ENCODE data around the gene ZNF827.

The ZNF827 gene

DNA sequence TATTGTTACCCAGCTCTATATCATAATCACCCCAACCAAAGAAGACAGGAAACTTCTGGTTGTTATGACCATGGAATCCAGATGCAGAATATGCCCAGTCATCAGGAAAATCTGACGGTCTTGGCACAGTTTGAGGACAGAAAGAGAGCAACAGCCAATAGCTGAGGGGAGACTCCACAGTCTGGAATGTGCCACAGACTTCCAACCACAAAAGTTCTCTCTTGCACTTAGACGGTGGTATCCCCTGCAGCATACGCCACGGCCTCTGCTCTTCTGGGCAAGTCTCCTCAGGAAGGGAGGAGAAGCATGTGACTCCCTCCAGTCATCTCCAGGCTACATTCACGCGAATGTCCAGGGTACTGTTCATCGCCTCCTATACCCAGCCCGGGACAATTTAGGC is 18.4 kb downstream of the ZNF827 start:
- H3K9me3 ChIP-seq (ENCODE audit: severe bottlenecking) = no peaks in the 10 kb centered on the region
- no peak overlapping the region for H3K4me3 ChIP-seq (ENCODE audit: low read depth, low read length)
- TF ChIP-seq CTCF (IDR thresholded peaks at IDR 0.05; ENCODE audit: low read depth, low read length) = no peak
- no peaks in the 10 kb centered on the region for H3K36me3 ChIP-seq
- no peak overlapping the region for H3K27ac ChIP-seq
- H3K27me3 ChIP-seq (ENCODE audit: insufficient read depth, low read depth, severe bottlenecking) = no peaks in the 10 kb centered on the region
- DNase-seq = no peak

DNA sequence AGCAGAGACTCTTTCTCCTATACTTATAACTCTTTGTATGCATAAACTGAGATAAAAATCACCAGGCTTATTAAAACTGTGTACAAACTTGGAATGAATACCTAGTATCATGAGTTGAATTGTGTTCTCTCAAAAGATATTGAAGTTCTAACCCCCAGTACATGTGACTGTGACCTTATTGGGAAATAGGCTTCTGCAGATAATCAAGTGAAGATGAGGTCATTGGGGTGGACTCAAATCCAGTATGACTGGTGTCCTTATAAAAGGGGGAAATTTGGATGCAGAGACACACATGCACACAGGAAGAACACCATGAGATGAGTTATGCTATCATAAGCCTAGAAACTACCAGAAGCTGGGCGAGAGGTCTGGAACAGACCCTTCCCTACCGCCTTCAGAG is 26.2 kb downstream of the ZNF827 start:
- TF ChIP-seq CTCF (IDR thresholded peaks at IDR 0.05; ENCODE audit: low read depth, low read length) = no peak
- H3K9me3 ChIP-seq (ENCODE audit: severe bottlenecking) = no peaks in the 10 kb centered on the region
- H3K27ac ChIP-seq = no peak overlapping the region
- no peak overlapping the region for H3K4me3 ChIP-seq (ENCODE audit: low read depth, low read length)
- H3K36me3 ChIP-seq = no peaks in the 10 kb centered on the region
- H3K27me3 ChIP-seq (ENCODE audit: insufficient read depth, low read depth, severe bottlenecking) = no peaks in the 10 kb centered on the region
- no peak for DNase-seq

DNA sequence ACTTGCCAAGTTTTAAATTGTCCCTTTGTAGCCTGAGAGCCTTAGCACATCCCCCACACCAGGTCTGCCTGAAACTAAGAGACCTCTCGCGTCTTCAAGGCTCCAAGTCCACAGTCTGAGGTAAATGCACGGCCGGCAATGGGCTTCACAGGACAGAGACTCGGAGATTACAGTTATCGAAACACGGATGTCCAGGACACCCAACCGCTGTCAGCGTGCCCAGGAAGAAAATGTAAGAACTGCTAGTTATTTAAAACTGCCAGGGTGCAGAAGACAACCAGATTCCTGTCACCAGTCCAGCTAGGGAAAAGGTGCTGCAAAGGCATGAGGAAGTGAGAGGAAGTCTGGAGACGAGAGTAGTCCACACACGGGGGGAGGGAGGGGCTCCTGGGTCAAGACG is 28.9 kb downstream of the ZNF827 start:
- Histone ChIP-seq H3K27me3 (ENCODE audit: insufficient read depth, low read depth, severe bottlenecking) (no peaks in the 10 kb centered on the region), H3K27ac (no peak overlapping the region), H3K4me3 (ENCODE audit: low read depth, low read length) (no peak overlapping the region), H3K9me3 (ENCODE audit: severe bottlenecking) (no peaks in the 10 kb centered on the region), H3K36me3 (no peaks in the 10 kb centered on the region; the same call in 1 of the 2 replicates)
- no peak for DNase-seq
- no peak for TF ChIP-seq CTCF (IDR thresholded peaks at IDR 0.05; ENCODE audit: low read depth, low read length)

DNA sequence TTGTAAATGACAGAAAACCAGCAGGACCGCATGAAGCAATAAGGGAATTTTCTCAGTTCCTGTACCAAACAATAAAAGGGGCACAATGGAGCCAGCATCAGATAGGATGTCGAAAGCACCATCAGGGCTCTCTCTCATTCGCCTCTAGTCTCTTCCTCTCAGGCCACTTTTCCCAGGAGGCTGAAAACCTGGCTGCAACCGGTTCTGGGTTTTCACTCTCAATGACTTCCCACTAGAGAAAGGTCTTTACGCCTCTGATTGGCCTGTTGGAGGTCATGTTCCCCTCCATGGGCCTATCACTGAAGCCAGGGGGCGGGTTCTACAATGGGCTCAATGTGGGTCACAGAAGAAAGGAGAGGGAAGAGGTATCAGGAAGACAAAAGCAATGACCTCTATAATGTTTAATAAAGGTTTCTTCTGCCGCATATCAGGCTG is 29.3 kb downstream of the ZNF827 start:
- Histone ChIP-seq H3K27ac (no peak overlapping the region), H3K9me3 (ENCODE audit: severe bottlenecking) (no peaks in the 10 kb centered on the region), H3K27me3 (ENCODE audit: insufficient read depth, low read depth, severe bottlenecking) (no peaks in the 10 kb centered on the region), H3K4me3 (ENCODE audit: low read depth, low read length) (no peak overlapping the region), H3K36me3 (no peaks in the 10 kb centered on the region; the same call in 1 of the 2 replicates)
- DNase-seq = no peak
- no peak for TF ChIP-seq CTCF (IDR thresholded peaks at IDR 0.05; ENCODE audit: low read depth, low read length)

DNA sequence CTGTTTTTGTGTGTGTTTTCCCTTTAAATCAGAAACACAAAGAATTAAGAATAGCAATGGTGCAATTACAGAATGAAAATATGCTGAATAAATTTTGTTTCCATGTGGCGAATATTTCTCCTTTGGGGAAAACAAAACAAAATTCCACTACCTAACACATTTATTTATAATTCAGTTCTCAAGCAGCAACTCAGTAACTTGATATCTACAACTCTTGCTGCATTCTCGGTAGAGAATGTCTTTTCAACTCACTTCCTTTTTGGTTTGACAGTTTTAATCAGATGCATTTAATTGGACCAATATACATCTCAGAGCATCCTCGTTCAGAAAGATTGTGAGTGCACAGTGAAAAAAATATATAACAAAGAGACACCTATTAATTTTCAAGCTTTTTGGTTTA is 30.8 kb downstream of the ZNF827 start:
- no peak for TF ChIP-seq CTCF (IDR thresholded peaks at IDR 0.05; ENCODE audit: low read depth, low read length)
- H3K4me3 ChIP-seq (ENCODE audit: low read depth, low read length) = no peak overlapping the region
- H3K27ac ChIP-seq = no peak overlapping the region
- no peaks in the 10 kb centered on the region for H3K9me3 ChIP-seq (ENCODE audit: severe bottlenecking)
- peaks cover 5% of the 10 kb centered on the region for H3K36me3 ChIP-seq
- no peaks in the 10 kb centered on the region for H3K27me3 ChIP-seq (ENCODE audit: insufficient read depth, low read depth, severe bottlenecking)
- DNase-seq = no peak

GRCh38 chr4:145907390-145907789 is 31.2 kb downstream of the ZNF827 start:
- no peak for TF ChIP-seq CTCF (IDR thresholded peaks at IDR 0.05; ENCODE audit: low read depth, low read length)
- no peak for DNase-seq
- Histone ChIP-seq H3K27ac (no peak overlapping the region), H3K36me3 (peaks cover 9% of the 10 kb centered on the region), H3K27me3 (ENCODE audit: insufficient read depth, low read depth, severe bottlenecking) (no peaks in the 10 kb centered on the region), H3K4me3 (ENCODE audit: low read depth, low read length) (no peak overlapping the region), H3K9me3 (ENCODE audit: severe bottlenecking) (no peaks in the 10 kb centered on the region)

All from WERI-Rb-1 (cell line).